Mesenchymal stem cell (in vitro differentiated cells and primary cell): Measurements from ENCODE around the gene APCDD1.
"Not testable (repeated sequence)": the region's sequence is repeated elsewhere in the genome, so short reads cannot be mapped to it uniquely, and the experiment has no call there.

Source experiments
- DNase-seq: peaks from one replicate; pipeline ENCODE4 v3.0.0-alpha.2; 2013
- H2AFZ ChIP-seq: one replicate; pipeline ENCODE4 v1.6.1; 2013; ENCODE audit warnings: low read depth, mild to moderate bottlenecking, control low read depth, inconsistent platforms, low read length, moderate library complexity
- H2AK5ac ChIP-seq: 2 replicates; pipeline ENCODE4 v1.6.1; 2013; ENCODE audit warnings: low read length, moderate library complexity, mild to moderate bottlenecking, inconsistent platforms; ENCODE audit not compliant: severe bottlenecking
- H2BK120ac ChIP-seq: one replicate; pipeline ENCODE4 v1.6.1; 2013; ENCODE audit warnings: low read depth, mild to moderate bottlenecking, inconsistent platforms, low read length, moderate library complexity
- H2BK12ac ChIP-seq, 2 experiments: one replicate each; pipeline ENCODE4 v1.6.1; 2013; ENCODE audit warnings: inconsistent platforms in 2 of 2, low read length in 2 of 2, mild to moderate bottlenecking in 2 of 2, moderate library complexity in 2 of 2, control low read depth in 1 of 2
- H2BK15ac ChIP-seq: one replicate; pipeline ENCODE4 v1.6.1; 2013; ENCODE audit warnings: mild to moderate bottlenecking, low read depth, inconsistent platforms; ENCODE audit not compliant: poor library complexity, severe bottlenecking
- H2BK5ac ChIP-seq: 2 replicates; pipeline ENCODE4 v1.6.1; 2013; ENCODE audit warnings: low read depth, mild to moderate bottlenecking, low read length, control low read depth, inconsistent platforms; ENCODE audit not compliant: poor library complexity, severe bottlenecking
- H3K14ac ChIP-seq, 2 experiments: one replicate each; pipeline ENCODE4 v1.6.1; 2013; ENCODE audit warnings: inconsistent platforms in 2 of 2, low read length in 2 of 2, control low read depth in 1 of 2, mild to moderate bottlenecking in 1 of 2, moderate library complexity in 1 of 2
- H3K18ac ChIP-seq, 2 experiments: one replicate each; pipeline ENCODE4 v1.6.1; 2013; ENCODE audit warnings: inconsistent platforms in 2 of 2, low read length in 2 of 2, control low read depth in 1 of 2, low read depth in 1 of 2, mild to moderate bottlenecking in 1 of 2
- H3K23ac ChIP-seq, 2 experiments: one replicate each; pipeline ENCODE4 v1.6.1; 2013; ENCODE audit warnings: inconsistent platforms in 2 of 2, low read length in 2 of 2, mild to moderate bottlenecking in 2 of 2, moderate library complexity in 2 of 2, control low read depth in 1 of 2
- H3K27ac ChIP-seq: 2 replicates; pipeline ENCODE4 v1.5.1; 2013; ENCODE audit warnings: mild to moderate bottlenecking, moderate library complexity, low read length, control low read depth, inconsistent platforms; ENCODE audit not compliant: poor library complexity, severe bottlenecking
- H3K27me3 ChIP-seq, 2 experiments: 2 replicates each; pipeline versions ENCODE4 v1.6.1 to v1.7.0; 2013; ENCODE audit warnings: low read length in 2 of 2, mild to moderate bottlenecking in 2 of 2, moderate library complexity in 2 of 2, control low read depth in 1 of 2, inconsistent platforms in 1 of 2; ENCODE audit not compliant: control insufficient read depth in 1 of 2, insufficient read depth in 1 of 2
- H3K36me3 ChIP-seq, 2 experiments: 2 replicates each; pipeline versions ENCODE4 v1.6.1 to v1.7.0; 2013; ENCODE audit warnings: low read length in 2 of 2, control low read depth in 1 of 2, inconsistent platforms in 1 of 2, low read depth in 1 of 2, mild to moderate bottlenecking in 1 of 2; ENCODE audit not compliant: insufficient read depth in 2 of 2, control insufficient read depth in 1 of 2
- H3K4ac ChIP-seq, 2 experiments: one replicate each; pipeline ENCODE4 v1.6.1; 2013; ENCODE audit warnings: inconsistent platforms in 2 of 2, low read length in 2 of 2, mild to moderate bottlenecking in 2 of 2, moderate library complexity in 2 of 2, control low read depth in 1 of 2, low read depth in 1 of 2
- H3K4me1 ChIP-seq: 2 replicates; pipeline ENCODE4 v1.6.1; 2013; ENCODE audit warnings: low read depth, low read length, control low read depth; ENCODE audit not compliant: control insufficient read depth, insufficient read depth
- H3K4me2 ChIP-seq: 2 replicates; pipeline ENCODE4 v1.6.1; 2013; ENCODE audit warnings: low read length, mild to moderate bottlenecking, inconsistent platforms; ENCODE audit not compliant: poor library complexity, severe bottlenecking
- H3K4me3 ChIP-seq, 2 experiments: 2 replicates each; pipeline versions ENCODE4 v1.5.1 to v1.7.0; 2013; ENCODE audit warnings: low read length in 2 of 2, mild to moderate bottlenecking in 2 of 2, control low read depth in 1 of 2, low read depth in 1 of 2; ENCODE audit not compliant: insufficient read depth in 1 of 2
- H3K79me1 ChIP-seq: replicated peaks from 2 replicates; pipeline ENCODE4 v1.6.1; 2013; ENCODE audit warnings: mild to moderate bottlenecking, control low read depth, low read length, inconsistent platforms; ENCODE audit not compliant: poor library complexity, severe bottlenecking
- H3K9ac ChIP-seq: 2 replicates; pipeline ENCODE4 v1.7.0; 2013; ENCODE audit warnings: mild to moderate bottlenecking, low read length, moderate library complexity
- H3K9me3 ChIP-seq: 2 replicates; pipeline ENCODE4 v1.7.0; 2013; ENCODE audit warnings: mild to moderate bottlenecking, low read length; ENCODE audit not compliant: control insufficient read depth
- H4K8ac ChIP-seq: one replicate; pipeline ENCODE4 v1.6.1; 2013; ENCODE audit warnings: inconsistent platforms, mild to moderate bottlenecking, low read length, moderate library complexity
- H4K91ac ChIP-seq: one replicate; pipeline ENCODE4 v1.6.1; 2013; ENCODE audit warnings: mild to moderate bottlenecking, low read length, inconsistent platforms
- WGBS: methylation state at CpG from one replicate; pipeline ENCODE4 v1.1.7; 2013; ENCODE audit warnings: mixed read lengths; 5-methylcytosine and 5-hydroxymethylcytosine counted together

The APCDD1 gene

GRCh38 chr18:10539124-10539523 lies 84.7 kb downstream of the APCDD1 start:
- H2BK15ac ChIP-seq, H3K27me3 ChIP-seq, H2BK5ac ChIP-seq, DNase-seq, H2AFZ ChIP-seq, H3K27ac ChIP-seq, H4K91ac ChIP-seq, H2BK120ac ChIP-seq, H4K8ac ChIP-seq, H3K4me1 ChIP-seq, H3K14ac ChIP-seq, H2BK12ac ChIP-seq, H3K18ac ChIP-seq, H3K9me3 ChIP-seq, H3K4me3 ChIP-seq, H3K4me2 ChIP-seq, H3K23ac ChIP-seq, H3K4ac ChIP-seq, H3K9ac ChIP-seq, H2AK5ac ChIP-seq: not testable (repeated sequence)
- Histone ChIP-seq H3K36me3 (peaks cover 16 to 78% of the 10 kb centered on the region in 2 experiments), H3K79me1 (peaks cover 31% of the 10 kb centered on the region)
- WGBS, result 100% methylated on average over 4 of the region's 5 CpGs
